ENCODE results near the gene MVP. TPM values are rescaled to one million over a fixed set of nuclear protein-coding genes. Genes with fewer than 3 reads are reported as not detected.
"Not testable (repeated sequence)": the region's sequence is repeated elsewhere in the genome, so short reads cannot be mapped to it uniquely, and the experiment has no call there.

The MVP gene
- total RNA-seq, result 100 to 1,000 TPM; 101 to 156 (median 123) TPM

- Histone ChIP-seq H3K9me3 (no peaks in the 10 kb centered on the region), H3K27ac (replicated peaks in 1 of 4) (peak within 1 kb of the TSS; percentile 81 to 91 (median 86)), H3K4me3 (peak within 1 kb of the TSS; percentile 64 to 82 (median 72)), H3K4me1 (peaks cover 67 to 88% (median 84%) of the 10 kb centered on the region in 4 donors), H3K27me3 (no peaks in the 10 kb centered on the region), H3K36me3 (peaks cover 0 to 19% (median 16%) of the 10 kb centered on the region in 4 donors)
- intact Hi-C loops (cut with DNase I), result no loop called here
- peak; percentile 41 for TF ChIP-seq POLR2A (IDR thresholded peaks at IDR 0.05; ENCODE audit: low read depth)
- peak; percentile 81 to 83 for TF ChIP-seq POLR2AphosphoS5 (IDR thresholded peaks at IDR 0.05)
- TF ChIP-seq EP300 (IDR thresholded peaks at IDR 0.05), result no peak
- whole genome bisulfite sequencing, result 0% methylated on average over 4 of the region's 4 CpGs
- DNase-seq (ENCODE audit: extremely low spot score), result no peak
These were observed at the start of gene MVP for GRCh38 chr16:29820271-29820701. MVP (plus strand) TSS chr16:29820462; CDS start chr16:29830550, 10,088 bp downstream.

DNA sequence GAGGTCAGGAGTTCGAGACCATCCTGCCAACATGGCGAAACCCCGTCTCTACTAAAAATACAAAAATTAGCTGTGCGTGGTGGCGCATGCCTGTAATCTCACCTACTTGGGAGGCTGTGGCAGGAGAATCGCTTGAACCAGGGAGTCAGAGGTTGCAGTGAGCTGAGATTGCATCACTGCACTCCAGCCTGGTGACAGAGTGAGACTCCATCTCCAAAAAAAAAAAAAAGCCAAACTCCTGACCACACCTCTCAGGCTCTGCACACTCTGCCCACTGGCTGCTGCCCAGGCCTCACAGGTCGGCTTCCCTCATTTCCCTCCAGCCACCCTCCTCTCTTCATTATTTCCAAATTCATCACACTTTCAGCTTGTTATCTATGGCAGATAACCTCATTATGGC lies 47.9 kb upstream of the MVP start:
- DNase-seq (ENCODE audit: extremely low spot score); H3K4me1 ChIP-seq; H3K4me3 ChIP-seq; H3K9me3 ChIP-seq; H3K27ac ChIP-seq (replicated peaks in 1 of 4); intact Hi-C loops (cut with DNase I); H3K27me3 ChIP-seq; H3K36me3 ChIP-seq: not testable (repeated sequence)
- WGBS, result 85% methylated on average over 7 of the region's 7 CpGs

- intact Hi-C loops (cut with DNase I), result no loop called here
- TF ChIP-seq EP300 (IDR thresholded peaks at IDR 0.05), result no peak
- TF ChIP-seq, protein P1, sequence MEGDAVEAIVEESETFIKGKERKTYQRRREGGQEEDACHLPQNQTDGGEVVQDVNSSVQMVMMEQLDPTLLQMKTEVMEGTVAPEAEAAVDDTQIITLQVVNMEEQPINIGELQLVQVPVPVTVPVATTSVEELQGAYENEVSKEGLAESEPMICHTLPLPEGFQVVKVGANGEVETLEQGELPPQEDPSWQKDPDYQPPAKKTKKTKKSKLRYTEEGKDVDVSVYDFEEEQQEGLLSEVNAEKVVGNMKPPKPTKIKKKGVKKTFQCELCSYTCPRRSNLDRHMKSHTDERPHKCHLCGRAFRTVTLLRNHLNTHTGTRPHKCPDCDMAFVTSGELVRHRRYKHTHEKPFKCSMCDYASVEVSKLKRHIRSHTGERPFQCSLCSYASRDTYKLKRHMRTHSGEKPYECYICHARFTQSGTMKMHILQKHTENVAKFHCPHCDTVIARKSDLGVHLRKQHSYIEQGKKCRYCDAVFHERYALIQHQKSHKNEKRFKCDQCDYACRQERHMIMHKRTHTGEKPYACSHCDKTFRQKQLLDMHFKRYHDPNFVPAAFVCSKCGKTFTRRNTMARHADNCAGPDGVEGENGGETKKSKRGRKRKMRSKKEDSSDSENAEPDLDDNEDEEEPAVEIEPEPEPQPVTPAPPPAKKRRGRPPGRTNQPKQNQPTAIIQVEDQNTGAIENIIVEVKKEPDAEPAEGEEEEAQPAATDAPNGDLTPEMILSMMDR (IDR thresholded peaks at IDR 0.05), result no peak
- no peak for TF ChIP-seq POLR2A (IDR thresholded peaks at IDR 0.05; ENCODE audit: low read depth)
- no peak for TF ChIP-seq POLR2AphosphoS5 (IDR thresholded peaks at IDR 0.05)
- no peak for DNase-seq (ENCODE audit: extremely low spot score)
- H3K27me3 ChIP-seq, result peaks cover 0 to 14% (median 0%) of the 10 kb centered on the region in 4 donors
- H3K4me1 ChIP-seq, result no peaks in the 10 kb centered on the region
- H3K27ac ChIP-seq (replicated peaks in 1 of 4), result no peak overlapping the region
- H3K36me3 ChIP-seq, result no peaks in the 10 kb centered on the region
- H3K4me3 ChIP-seq, result no peak overlapping the region
- H3K9me3 ChIP-seq, result no peaks in the 10 kb centered on the region
- 93% methylated on average over 5 of the region's 5 CpGs for WGBS
These were observed 45.5 kb upstream of the MVP start for GRCh38 chr16:29774730-29775129.

DNA sequence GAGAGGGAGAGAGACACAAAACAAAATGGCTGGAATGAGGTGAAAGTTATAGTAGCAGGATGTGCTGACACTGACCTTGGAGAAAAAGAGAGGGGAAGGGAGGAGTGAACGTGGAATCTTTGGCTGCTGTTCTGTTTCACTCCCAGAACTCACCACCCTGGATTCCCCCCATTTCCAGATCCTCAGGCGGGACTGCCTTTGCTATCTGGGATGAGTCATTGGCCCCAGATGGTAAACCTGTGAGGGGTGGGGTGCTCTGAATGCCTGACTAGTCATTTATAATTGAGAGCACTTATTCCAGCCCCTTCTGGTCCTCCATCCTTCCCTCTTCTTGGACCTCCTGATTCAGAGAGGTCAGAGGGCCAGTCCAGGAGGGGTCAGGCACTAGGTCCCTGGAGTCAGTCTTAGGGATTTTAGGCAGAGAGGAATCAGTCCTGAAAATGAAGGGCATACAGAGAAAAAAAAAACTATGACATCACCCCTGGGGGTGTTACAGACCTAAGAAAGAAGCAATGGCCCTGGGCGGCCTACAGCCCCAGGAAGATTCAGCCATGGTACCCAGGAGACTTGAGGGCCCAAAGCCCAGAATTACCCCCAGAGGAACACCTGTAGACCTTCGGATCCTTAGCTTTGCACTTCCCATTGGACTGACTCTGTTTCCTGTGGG lies 44.4 kb upstream of the MVP start:
- intact Hi-C loops (cut with DNase I), result no loop called here
- TF ChIP-seq EP300 (IDR thresholded peaks at IDR 0.05) (no peak), POLR2AphosphoS5 (IDR thresholded peaks at IDR 0.05) (no peak)
- Histone ChIP-seq H3K4me3 (no peak overlapping the region), H3K36me3 (no peaks in the 10 kb centered on the region), H3K4me1 (no peaks in the 10 kb centered on the region), H3K9me3 (no peaks in the 10 kb centered on the region), H3K27ac (replicated peaks in 1 of 4) (no peak overlapping the region), H3K27me3 (peaks cover 0 to 23% (median 0%) of the 10 kb centered on the region in 4 donors)
- DNase-seq (ENCODE audit: extremely low spot score), result no peak
- 67% methylated on average over 4 of the region's 4 CpGs for WGBS

GRCh38 chr16:29777576-29778350 lies 42.5 kb upstream of the MVP start, which contains the start of gene ZG16:
ZG16 (plus strand) TSS chr16:29778256; CDS start chr16:29779267, 1,011 bp downstream.
- intact Hi-C loops (cut with DNase I), result no loop called here
- TF ChIP-seq, protein P1 (IDR thresholded peaks at IDR 0.05), result no peak
- no peak for TF ChIP-seq POLR2A (IDR thresholded peaks at IDR 0.05; ENCODE audit: low read depth)
- no peak for TF ChIP-seq EP300 (IDR thresholded peaks at IDR 0.05)
- TF ChIP-seq POLR2AphosphoS5 (IDR thresholded peaks at IDR 0.05), result no peak

DNA sequence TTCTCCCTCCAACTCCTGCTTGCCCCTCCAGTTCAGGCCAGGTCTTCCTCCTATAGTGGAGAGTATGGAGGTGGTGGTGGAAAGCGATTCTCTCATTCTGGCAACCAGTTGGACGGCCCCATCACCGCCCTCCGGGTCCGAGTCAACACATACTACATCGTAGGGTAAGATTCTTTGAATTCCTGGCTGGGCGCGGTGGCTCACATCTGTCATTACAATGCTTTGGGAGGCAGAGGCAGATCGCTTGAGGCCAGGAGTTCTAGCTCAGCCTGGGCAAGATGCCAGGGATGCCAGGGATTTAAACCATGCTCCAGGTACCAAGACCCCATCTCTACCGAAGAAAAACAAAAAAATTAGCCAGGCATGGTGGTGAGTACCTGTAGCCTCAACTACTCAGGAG lies 40.8 kb upstream of the MVP start:
- no peak for DNase-seq (ENCODE audit: extremely low spot score)
- no peak for TF ChIP-seq POLR2AphosphoS5 (IDR thresholded peaks at IDR 0.05)
- TF ChIP-seq, protein P1 (IDR thresholded peaks at IDR 0.05), result no peak
- no peak for TF ChIP-seq EP300 (IDR thresholded peaks at IDR 0.05)
- TF ChIP-seq POLR2A (IDR thresholded peaks at IDR 0.05; ENCODE audit: low read depth), result no peak
- Histone ChIP-seq H3K4me1 (no peaks in the 10 kb centered on the region), H3K27ac (replicated peaks in 1 of 4) (no peak overlapping the region), H3K36me3 (no peaks in the 10 kb centered on the region), H3K4me3 (no peak overlapping the region), H3K9me3 (no peaks in the 10 kb centered on the region), H3K27me3 (peaks cover 0 to 23% (median 0%) of the 10 kb centered on the region in 4 donors)
- 100% methylated on average over 2 of the region's 10 CpGs for WGBS
- intact Hi-C loops (cut with DNase I), result no loop called here

More at GRCh38 chr16:29777576-29778350, 42.5 kb upstream of the MVP start, which contains the start of gene ZG16:
- WGBS, result 84% methylated on average over 10 of the region's 10 CpGs
- no peaks in the 10 kb centered on the region for H3K4me1 ChIP-seq
- H3K27me3 ChIP-seq, result peaks cover 0 to 23% (median 0%) of the 10 kb centered on the region in 4 donors
- no peaks in the 10 kb centered on the region for H3K9me3 ChIP-seq
- no peaks in the 10 kb centered on the region for H3K36me3 ChIP-seq
- no peak within 1 kb of the TSS for H3K4me3 ChIP-seq
- DNase-seq (ENCODE audit: extremely low spot score), result no peak
- no peak within 1 kb of the TSS for H3K27ac ChIP-seq (replicated peaks in 1 of 4)

- H3K27ac ChIP-seq (replicated peaks in 1 of 4); H3K4me3 ChIP-seq; DNase-seq (ENCODE audit: extremely low spot score); H3K36me3 ChIP-seq; H3K9me3 ChIP-seq: not testable (repeated sequence)
- Histone ChIP-seq H3K4me1 (peaks cover 5 to 11% (median 10%) of the 10 kb centered on the region in 4 donors), H3K27me3 (peaks cover 0 to 23% (median 0%) of the 10 kb centered on the region in 4 donors)
- intact Hi-C loops (cut with DNase I), result loop anchor here (10.0 kb wide), 2 partner anchors 49 to 79 kb away; no protein-coding TSS in a partner anchor
- WGBS, result 80% methylated on average over 13 of the region's 13 CpGs
These were observed 36.9 kb upstream of the MVP start for GRCh38 chr16:29783094-29783953.
